DMS79 (cell line): ENCODE measurements around the gene HORMAD2.
A peak's percentile ranks its signal among the peaks of the same experiment; 100 is the strongest.

ENCODE experiments used
- DNase-seq: peaks from one replicate; lab custom pipeline; 2025; lab: John Stamatoyannopoulos, UW

The HORMAD2 gene, protein sequence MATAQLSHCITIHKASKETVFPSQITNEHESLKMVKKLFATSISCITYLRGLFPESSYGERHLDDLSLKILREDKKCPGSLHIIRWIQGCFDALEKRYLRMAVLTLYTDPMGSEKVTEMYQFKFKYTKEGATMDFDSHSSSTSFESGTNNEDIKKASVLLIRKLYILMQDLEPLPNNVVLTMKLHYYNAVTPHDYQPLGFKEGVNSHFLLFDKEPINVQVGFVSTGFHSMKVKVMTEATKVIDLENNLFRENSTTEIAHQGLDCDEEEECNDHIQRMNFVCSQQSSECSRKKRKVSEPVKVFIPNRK

DNA sequence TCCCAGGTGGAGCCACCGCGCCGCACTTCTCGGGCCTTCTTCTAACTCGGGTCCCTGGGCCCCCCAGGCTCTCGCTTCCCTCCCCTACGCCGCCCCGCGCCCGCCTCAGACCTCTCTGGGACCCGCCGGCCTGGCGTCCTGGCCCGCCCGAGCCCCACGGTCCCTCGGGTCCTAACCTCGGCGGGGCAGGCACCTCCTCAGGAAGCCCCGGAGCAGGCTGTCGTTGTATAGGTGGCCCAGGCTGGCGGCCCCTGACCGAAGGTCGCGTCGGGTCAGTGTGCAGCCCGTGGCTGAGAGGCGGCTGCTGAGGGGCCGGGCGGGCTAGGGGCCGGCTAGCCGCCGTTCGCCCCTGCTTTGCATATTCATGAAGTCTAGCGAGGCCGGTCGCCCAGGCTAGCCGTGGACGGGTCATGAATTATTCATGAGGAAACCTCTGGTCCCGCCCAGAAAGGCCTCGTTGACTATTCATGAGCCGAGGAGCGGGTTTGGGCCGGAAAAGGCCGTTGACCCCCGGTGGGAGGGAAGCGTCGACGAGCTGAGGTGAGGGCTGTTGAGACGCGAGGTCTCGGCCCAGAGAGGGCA is at the start of gene HORMAD2:
TSS of gene HORMAD2 (plus strand) at position 513 of the 582 bp plus-strand sequence. CDS start 13,489 bp downstream, outside the sequence.
- DNase-seq = no peak

DNA sequence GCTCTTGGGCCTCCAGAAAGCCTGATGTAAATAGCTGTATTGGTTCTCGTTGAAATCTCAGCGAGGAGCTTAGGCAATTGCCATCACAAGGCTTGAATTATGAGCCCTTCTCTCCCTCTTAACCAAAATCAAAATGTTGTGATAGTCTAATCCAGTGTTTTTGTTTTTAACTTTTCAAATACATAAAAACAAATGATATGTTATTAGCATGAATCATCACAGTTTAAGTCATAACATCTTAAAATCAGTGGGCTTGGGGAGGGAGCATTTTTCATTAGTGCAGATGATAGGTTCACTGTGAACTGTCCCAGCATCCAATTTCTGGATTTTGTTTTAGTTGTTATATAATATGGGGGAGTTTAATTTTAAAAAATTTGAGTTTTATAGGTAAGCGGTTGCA is 48.9 kb upstream of the HORMAD2 start:
- no peak for DNase-seq

DNA sequence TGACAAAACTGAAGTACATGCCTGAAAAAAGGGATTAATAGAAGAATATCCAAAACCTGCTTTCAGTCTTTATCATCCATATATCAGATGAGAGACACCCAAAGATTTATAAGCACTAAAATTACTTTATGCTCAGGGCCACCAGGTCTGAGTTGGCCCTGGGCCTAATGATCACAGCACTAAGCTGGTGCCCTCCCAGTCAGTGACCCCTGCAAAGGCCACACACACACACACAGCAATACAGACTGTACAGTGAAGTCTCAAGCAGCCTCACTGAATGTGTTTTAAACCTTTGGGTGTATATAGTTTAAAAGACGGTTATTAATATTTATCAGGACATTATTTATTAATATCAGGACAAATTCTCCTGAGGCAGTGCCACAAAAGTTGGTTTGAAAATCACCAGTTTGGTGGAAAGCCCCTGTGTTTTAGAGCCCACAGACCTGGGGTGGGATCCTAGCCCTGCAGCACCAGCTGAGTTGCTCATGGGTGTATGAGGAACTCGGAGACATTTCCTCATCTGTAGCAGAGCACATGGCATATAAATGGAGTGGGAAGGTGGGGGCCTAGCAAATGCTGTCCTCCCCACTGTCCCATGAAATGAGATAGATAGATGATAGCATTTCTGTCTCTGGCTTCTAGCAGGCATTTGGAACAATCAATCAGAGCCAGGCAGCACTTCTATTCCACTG is 48.4 kb upstream of the HORMAD2 start:
- no peak for DNase-seq

DNA sequence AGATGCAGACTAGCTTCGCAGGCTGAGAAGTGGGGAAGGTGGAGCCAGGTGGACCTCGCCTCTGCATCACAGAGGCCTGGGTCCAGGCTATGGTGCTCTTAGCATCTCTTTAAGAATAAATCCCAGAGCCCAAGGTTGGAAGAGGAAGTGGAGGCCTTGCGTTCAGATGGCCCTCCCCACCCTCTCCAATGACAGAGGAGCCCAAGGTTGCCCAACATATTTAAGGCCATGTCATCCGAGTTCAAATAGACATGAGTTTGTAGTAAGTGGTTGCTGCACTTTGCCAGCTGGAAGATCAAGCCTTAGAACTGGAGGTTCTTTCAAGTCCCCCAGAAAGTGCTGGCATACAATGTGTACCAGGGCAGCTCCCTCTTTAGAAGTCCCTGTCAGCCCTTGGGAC is 47.1 kb upstream of the HORMAD2 start:
- no peak for DNase-seq

DNA sequence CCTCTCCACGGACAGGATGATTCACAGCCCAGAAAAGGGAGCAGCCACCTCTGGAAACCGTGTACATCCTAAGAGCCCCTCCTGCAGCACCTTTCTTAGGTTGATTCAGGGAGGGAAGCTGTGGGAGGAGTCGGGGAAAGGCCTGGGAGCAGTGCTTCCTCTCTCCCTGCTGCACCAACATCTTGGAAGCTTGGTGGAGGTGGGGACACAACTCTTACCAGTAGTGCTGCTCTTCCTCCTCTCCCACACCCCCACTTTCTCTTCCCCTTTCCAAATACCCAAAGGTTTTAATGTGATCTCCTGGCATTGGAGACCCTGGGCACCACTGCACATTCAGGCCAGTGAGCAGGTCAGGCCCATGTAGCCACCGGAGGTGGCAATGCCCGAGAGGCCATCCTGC is 46.4 kb upstream of the HORMAD2 start:
- no peak for DNase-seq

DNA sequence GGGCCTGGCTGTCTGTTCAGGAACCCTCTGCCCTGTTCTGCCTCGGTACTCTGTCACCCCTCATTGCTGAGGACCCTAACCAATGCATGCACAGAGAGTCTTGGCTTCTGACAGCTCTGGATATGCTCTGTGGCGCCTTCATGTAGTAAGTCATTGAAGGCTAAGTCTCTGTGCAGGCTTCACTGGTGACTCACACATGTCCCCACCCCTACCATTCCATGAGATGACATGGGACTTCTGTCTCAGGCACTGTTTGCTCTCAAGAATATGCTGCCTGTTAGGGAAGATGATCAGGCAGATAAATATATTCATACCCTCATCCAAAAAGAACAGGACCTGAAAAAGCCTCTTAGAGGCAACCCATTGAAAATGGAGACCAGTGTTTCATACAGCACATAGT is 43.6 kb upstream of the HORMAD2 start:
- DNase-seq = no peak

DNA sequence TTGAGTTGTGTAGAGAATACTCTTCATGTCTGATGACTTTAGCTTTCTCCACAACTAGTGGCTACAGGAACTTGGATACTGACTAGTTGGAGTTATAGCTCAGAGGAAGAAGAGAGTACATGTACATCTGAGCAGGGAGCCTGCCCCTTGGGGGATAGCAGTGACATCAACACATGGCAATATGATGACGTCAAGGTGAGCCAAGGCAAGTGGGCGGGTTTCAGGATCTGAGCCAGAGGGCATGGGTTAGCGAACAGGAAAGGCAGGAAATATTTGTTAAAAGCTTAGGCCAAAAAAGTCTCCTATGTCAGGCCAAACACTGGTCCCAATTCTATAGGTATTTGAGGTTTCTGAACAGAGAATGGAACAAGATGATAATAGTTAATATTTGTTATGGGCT is 42.0 kb upstream of the HORMAD2 start:
- no peak for DNase-seq

DNA sequence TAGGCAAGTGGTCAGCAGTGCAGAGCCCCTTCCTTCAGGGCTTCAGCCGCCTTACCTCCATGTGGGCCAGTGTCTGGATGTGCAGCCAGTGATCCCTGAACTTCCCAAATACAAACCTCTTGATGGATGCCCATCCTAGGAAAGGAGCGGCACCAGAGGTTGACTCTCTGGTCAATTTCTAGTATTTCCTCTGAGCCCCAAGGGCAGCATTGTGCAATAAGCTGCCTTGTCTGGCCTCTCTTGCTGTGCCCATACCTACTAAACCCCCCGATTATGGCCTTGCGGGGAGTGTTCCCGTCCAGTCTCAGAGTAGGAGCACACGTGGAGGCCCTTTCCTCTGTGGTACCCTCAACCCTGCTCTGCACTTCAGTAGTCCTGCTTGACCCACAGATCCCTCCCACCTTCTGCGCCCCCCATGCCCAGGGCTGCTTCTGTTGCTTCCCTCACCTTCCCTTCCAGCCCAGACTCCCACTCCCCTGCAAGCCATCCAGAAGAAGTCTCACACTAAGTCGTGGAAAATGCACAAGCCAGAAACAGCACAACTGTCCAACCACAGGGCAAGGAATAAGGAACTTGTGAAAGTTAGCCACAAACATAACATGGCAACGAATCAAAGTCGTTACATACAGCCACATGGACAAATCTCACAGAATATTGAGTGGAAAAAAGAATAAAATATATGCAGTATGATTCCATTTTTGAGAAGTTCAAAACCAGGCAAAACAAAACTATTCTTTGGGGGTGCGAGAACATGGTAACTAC is 39.6 kb upstream of the HORMAD2 start:
- no peak for DNase-seq

DNA sequence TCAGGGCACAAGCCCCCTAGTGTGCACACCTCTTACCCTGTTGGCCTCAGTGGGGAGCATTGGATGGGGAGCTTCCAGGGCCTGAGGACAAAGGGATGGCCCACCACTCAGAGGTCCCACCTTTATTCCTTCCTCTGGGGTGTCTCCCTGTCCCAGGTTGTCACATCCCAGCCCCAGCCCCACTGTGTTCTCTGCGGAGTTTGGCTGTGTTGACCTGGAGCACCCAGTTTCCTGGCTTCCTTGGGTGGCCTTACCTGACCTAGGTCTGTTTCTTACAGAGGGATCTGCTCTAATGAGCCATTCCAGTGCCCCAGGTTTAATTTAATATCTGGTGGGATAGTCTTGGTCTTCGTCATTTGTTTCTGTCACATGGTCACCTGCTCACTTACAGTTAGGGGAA is 38.8 kb upstream of the HORMAD2 start:
- no peak for DNase-seq

DNA sequence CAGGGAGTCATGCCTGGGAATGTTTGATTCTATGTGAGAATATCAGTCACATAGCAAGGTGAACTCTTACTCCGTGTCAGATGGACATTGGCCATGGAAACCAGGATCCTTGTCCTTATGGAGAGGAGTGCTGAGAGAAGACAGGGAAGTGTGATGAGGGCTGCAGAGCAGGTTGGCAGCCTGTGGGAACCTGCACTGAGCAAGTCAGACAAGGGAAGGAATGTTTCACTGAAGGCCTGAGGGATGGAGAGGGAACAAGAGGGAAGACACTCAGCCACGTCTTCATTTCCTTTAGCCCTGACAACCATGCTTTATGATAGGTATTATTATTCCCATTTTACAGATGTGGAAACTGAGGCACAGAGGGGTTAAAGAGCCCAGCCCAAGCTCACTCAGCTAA is 38.4 kb upstream of the HORMAD2 start:
- no peak for DNase-seq

DNA sequence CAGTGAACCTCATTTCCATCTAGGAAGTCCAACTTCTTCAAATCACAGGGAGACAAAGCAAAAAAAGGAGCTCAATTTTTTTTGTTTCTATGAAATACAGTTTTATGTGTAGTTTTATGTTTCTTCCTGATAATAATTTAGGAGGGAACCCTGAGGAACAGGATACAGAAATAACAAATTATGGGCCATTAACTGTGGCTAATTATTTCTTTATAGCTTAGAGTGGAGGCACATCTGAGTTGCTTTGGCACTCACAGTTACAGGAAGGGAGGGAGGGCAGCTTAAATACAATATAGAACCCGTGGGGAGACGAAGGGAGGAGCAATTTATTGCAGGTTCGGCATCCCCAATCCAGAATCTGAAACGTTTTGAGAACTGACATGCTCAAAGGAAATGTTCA is 37.1 kb upstream of the HORMAD2 start:
- DNase-seq = no peak

DNA sequence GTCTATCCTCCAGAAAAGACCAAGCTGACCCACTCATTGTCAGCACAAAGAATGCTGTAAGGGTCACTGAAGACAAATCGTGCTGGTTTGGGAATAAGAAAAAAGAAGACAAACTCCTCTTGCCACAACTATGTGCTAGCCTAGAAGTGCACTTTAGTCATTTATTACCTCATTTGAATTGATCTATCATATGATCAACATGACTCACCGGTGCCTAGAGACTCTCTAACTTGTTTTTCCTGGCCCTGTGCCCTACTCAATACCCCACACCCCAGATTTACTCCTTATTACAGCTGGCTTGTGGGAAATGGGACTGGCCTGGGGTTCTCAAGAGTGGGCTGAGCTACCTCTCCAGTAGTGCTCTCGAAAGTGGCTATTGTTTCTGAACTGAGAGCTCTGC is 35.9 kb upstream of the HORMAD2 start:
- peak; percentile 67 for DNase-seq

DNA sequence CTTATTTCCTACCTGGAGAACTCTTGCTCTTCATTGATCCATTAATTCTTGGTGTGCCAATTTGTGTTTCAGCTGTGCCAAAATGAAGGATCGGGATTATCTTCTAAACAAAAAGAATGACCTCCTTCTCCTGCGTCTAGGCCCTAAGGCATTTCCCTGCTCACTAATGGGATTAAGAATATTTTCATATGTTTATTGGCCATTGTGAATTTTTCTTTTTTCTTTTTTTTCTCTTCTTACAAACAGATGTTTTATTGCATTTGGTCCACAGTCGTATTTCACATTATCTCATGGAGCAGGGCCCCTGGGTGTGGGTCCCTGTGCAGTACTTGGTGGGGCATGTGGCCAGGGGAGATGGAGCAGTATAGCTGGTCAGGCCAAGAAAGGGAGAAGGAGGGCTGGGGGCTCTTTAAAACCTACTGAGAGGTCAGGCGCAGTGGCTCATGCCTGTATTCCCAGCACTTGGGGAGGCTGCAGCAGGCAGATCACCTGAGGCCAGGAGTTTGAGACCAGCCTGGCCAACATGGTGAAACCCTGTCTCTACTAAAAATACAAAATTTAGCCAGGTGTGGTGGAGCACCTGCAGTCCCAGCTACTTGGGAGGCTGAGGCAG is 35.3 kb upstream of the HORMAD2 start:
- DNase-seq = no peak

DNA sequence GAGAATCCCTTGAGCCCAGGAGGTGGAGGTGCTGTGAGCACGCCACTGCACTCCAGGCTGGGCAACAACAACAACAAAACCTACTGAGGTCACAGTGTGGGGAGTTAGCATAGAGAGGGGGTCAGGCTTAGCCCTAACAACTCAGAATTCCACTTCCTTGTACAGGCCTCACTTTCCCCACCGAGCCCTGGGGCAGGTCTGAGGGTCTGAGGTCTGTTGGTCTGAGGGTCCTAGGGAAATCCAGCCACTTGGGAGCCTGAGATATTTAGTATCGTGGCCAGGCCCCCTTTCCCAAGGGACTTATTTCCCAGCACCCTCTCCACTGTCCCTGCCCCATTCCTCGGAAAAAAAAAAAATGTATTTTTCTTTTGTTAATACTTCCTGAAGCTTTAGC is 34.8 kb upstream of the HORMAD2 start:
- DNase-seq = no peak

DNA sequence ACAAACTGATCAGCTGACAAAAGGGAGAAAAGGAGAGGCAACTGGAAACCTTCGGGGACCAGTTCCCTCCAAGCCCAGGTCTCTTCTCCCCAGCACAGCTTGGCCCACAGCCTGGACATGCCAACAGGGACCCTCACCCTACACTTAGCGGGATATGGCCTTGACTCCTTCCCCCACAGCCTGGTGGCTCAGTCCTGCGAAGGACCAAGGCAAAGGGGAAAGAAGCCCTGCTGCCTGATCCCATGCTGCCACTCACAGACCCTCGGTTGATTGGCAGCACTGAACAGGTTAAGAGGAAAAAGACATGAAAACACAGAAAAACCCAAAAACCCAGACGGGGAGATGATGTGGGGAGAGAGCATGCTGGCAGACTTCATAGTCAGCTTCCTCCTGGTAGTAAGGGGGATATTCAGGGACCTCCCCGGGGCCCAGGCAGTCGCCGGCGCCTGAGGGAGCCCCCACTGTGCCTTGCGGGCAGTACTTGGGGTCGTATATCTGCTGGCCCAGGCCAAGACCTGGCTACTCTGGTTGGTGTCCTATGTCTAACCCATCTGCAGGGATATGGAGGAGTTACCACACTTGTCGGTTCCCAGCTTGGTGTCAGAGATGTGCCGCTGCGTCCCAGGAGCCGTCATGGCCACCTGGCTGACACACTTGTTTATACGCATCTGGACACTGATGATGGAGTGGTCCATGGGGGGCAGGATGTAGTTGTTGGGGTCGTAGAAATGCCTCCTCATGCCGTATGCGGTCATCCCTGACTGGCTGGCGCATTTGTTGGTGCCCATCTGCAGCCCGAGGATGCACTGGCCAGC is 34.2 kb upstream of the HORMAD2 start:
- no peak for DNase-seq

DNA sequence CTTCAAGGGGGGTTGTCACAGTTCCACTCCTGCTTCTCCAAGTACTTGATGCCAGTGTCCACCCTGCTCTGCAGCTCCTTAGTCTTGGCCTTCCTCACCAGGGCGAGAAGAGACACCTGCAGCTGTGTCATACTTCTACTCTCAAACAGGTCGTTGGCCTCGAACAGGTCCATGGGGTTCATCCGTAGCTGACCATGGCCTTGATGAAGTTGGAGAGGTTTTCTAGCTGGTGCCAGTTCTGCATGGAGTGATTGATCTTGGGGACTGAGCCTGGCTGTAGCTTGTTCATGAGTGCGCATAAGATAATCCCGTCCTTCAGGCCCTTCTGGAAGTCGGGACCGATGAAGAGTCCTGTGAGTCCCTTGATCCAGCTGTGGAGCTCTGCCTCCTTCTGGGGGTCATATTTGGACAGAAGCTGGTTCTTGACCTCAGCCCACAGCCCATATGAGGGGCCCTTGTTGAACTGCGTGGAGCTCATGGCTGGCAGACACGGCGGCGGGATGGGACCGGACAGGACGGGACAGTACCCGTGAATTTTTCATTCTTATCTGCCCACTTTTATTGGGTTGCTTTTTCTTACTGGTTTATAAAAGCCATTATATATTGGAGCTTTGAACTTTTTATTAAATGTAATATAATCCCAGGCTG is 33.4 kb upstream of the HORMAD2 start:
- no peak for DNase-seq

DNA sequence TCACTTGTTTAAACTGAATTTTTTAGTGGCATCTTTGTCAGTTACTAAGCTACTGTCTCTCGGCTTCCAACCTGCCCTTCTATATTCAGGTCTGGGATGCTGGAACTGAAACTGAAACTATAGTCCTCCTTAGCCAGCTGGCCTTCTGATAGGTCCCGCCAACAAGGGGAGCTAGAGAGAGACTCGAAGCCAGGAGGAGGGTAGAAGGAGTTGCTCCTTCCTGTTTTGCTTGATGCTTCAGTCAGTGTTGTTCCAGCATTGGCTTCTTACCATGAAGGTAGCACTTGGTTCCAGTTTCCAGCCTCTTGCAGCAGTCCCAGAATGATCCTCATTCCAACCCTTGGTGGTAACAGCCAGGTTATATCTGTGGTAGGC is 32.9 kb upstream of the HORMAD2 start:
- no peak for DNase-seq

DNA sequence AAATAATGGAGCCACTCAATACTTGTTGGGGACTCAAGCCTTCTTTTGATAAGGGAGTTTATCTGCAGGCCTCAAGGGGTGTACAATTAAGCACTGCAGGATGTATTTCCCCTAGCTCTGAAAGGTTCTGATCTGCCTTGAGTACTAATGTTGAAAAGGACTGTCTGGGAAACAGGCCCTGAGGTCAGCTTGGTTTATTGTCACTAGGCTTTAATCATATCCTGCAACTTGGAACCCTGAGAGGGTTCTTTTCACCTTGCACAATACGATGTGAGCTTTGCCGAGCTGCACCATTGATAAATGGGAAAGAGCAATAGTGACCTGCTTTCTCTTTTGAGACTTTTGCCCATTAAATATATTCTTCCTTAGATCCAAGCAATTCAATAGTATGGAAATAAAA is 31.6 kb upstream of the HORMAD2 start:
- no peak for DNase-seq

DNA sequence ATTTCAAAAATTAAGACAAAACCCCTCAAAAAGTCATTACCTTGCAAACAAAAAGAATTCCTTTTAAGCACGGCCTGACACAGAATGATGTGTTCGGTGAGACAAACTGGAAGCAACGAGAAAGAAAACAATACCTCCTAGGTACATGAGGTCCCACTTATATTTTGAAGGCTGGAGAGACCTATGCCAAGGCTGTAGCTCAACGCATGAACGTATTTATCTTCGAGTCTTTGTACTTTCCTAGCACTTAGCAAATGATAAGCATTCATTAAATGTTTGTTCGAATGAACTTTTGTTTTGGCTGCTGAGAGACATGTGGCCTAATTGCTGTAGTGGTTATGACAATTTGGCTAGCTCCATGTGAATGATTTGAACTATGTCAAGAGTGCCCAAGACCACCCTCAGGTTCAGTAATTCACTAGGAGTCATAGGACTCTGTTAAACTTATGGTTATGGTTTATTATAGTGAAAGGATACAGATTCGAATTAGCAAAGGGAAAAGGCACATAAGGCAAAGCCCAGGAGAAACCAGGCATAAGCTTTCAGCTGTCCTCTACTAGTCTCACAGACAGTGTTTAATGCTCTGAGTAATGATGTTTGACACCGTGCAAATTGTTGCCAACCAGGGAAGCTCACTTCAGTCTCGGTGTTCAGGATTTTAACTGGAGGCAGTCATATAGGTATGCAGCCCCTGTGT is 26.0 kb upstream of the HORMAD2 start:
- no peak for DNase-seq

DNA sequence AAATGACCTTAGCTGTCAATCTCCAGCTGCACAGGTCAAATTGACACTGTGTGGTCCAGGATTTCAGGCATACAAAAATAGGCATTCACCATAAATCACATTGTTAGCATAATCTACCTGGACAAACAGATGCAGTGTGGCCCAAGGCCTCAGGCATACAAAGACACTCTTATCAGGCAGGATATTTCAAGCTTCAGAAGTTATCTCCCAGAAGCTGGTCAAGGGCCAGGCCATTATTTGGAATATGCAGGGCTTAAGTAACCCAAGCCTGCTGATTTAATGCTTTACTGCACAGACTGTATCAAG is 25.5 kb upstream of the HORMAD2 start:
- DNase-seq = no peak

DNA sequence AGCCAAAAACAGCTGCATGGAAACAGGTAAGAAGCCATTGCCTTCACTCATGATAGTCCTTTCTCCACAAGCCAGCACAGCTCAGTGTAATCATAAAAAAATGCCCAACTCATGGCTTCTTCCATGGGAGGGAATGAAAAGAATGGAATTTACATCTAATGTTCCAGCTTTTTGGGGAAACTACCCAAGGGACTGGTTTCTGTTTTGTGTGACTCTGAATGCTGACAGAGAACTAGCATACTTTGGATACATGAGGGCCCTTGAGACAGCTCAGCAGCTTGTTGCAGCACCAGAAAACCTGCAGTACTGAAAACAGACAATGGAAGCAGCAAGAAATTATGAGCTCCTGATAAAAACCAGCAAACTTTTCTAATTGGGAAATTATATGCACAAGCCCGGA is 24.2 kb upstream of the HORMAD2 start:
- no peak for DNase-seq
